HG02840 (cell line): ENCODE measurements around the gene OR6S1.
A peak's percentile ranks its signal among the peaks of the same experiment; 100 is the strongest.
"Not testable (repeated sequence)": the region's sequence is repeated elsewhere in the genome, so short reads cannot be mapped to it uniquely, and the experiment has no call there.

ENCODE experiments used
- ATAC-seq: cut with Tn5 transposase; IDR thresholded peaks from one replicate; pipeline ENCODE4 v1.9.1; 2021; ENCODE audit warnings: mild to moderate bottlenecking, moderate library complexity, moderate number of reproducible peaks; ENCODE audit not compliant: unreplicated experiment, low FRiP score

The OR6S1 gene

GRCh38 chr14:20671597-20672283, 30.2 kb upstream of the OR6S1 start:
- ATAC-seq = no peak

GRCh38 chr14:20668969-20669368, 27.5 kb upstream of the OR6S1 start:
- no peak for ATAC-seq

- peak; percentile 66 for ATAC-seq
Measured at GRCh38 chr14:20667957-20668356, 26.5 kb upstream of the OR6S1 start.

GRCh38 chr14:20666400-20666961, 25.0 kb upstream of the OR6S1 start:
- not testable (repeated sequence) for ATAC-seq

- ATAC-seq = peak; percentile 51
Measured at GRCh38 chr14:20662968-20663732, 21.7 kb upstream of the OR6S1 start.

GRCh38 chr14:20661197-20661596, 19.7 kb upstream of the OR6S1 start:
- no peak for ATAC-seq

GRCh38 chr14:20659813-20660395, 18.4 kb upstream of the OR6S1 start:
- ATAC-seq = no peak

- ATAC-seq = no peak
Measured at GRCh38 chr14:20659336-20659735, 17.8 kb upstream of the OR6S1 start.

GRCh38 chr14:20658246-20658645, 16.8 kb upstream of the OR6S1 start:
- no peak for ATAC-seq

- no peak for ATAC-seq
Measured at GRCh38 chr14:20657216-20658211, 16.0 kb upstream of the OR6S1 start.

- ATAC-seq = no peak
Measured at GRCh38 chr14:20656274-20656673, 14.8 kb upstream of the OR6S1 start.

GRCh38 chr14:20655851-20656250, 14.4 kb upstream of the OR6S1 start:
- no peak for ATAC-seq

- no peak for ATAC-seq
Measured at GRCh38 chr14:20652996-20653975, 11.8 kb upstream of the OR6S1 start.

GRCh38 chr14:20645481-20645880, 4.0 kb upstream of the OR6S1 start:
- no peak for ATAC-seq

GRCh38 chr14:20644520-20644919, 3.0 kb upstream of the OR6S1 start:
- ATAC-seq = no peak

GRCh38 chr14:20642755-20643154, 1.3 kb upstream of the OR6S1 start:
- ATAC-seq = not testable (repeated sequence)

- no peak for ATAC-seq
Measured at GRCh38 chr14:20642182-20642581, 691 bp upstream of the OR6S1 start.

- ATAC-seq = peak; percentile 57
Measured at GRCh38 chr14:20632831-20633691, 8.4 kb downstream of the OR6S1 start.
